ENCODE data around the gene WFS1. TPM values are rescaled to one million over a fixed set of nuclear protein-coding genes. Genes with fewer than 3 reads are reported as not detected.

WFS1 gene
- total RNA-seq, 1 experiment from 2014 or later: 21.0 TPM

GRCh38 chr4:6262176-6262575, 7.5 kb upstream of the WFS1 start:
- H3K36me3 ChIP-seq: no peaks in the 10 kb centered on the region
- no peaks in the 10 kb centered on the region for H3K27me3 ChIP-seq (replicated peaks)
- no peaks in the 10 kb centered on the region for H3K4me1 ChIP-seq (replicated peaks)
- DNase-seq (ENCODE audit: low read depth in 1 of 2, low spot score in 2 of 2): no peak
- H3K9me3 ChIP-seq (replicated peaks): no peaks in the 10 kb centered on the region
- H3K27ac ChIP-seq: no peak overlapping the region
- no peak overlapping the region for H3K4me3 ChIP-seq

GRCh38 chr4:6262847-6263487, 6.7 kb upstream of the WFS1 start:
- DNase-seq (ENCODE audit: low read depth in 1 of 2, low spot score in 2 of 2): no peak
- Histone ChIP-seq H3K4me3 (no peak overlapping the region), H3K4me1 (replicated peaks) (no peaks in the 10 kb centered on the region), H3K27me3 (replicated peaks) (no peaks in the 10 kb centered on the region; the same call in 1 of the 2 replicates), H3K36me3 (no peaks in the 10 kb centered on the region), H3K27ac (no peak overlapping the region), H3K9me3 (replicated peaks) (no peaks in the 10 kb centered on the region)

GRCh38 chr4:6263526-6264224, 6.0 kb upstream of the WFS1 start:
- Histone ChIP-seq H3K27me3 (replicated peaks) (no peaks in the 10 kb centered on the region; the same call in 1 of the 2 replicates), H3K4me3 (no peak overlapping the region), H3K36me3 (no peaks in the 10 kb centered on the region), H3K9me3 (replicated peaks) (no peaks in the 10 kb centered on the region), H3K4me1 (replicated peaks) (no peaks in the 10 kb centered on the region), H3K27ac (no peak overlapping the region)
- DNase-seq (ENCODE audit: low read depth in 1 of 2, low spot score in 2 of 2): no peak

GRCh38 chr4:6264225-6264540, 5.5 kb upstream of the WFS1 start:
- Histone ChIP-seq H3K27me3 (replicated peaks) (no peaks in the 10 kb centered on the region; the same call in 1 of the 2 replicates), H3K4me3 (no peak overlapping the region), H3K36me3 (no peaks in the 10 kb centered on the region), H3K27ac (no peak overlapping the region), H3K9me3 (replicated peaks) (no peaks in the 10 kb centered on the region), H3K4me1 (replicated peaks) (peaks cover 2% of the 10 kb centered on the region; the same call in 1 of the 2 replicates)
- DNase-seq (ENCODE audit: low read depth in 1 of 2, low spot score in 2 of 2): no peak

- Histone ChIP-seq H3K27ac (no peak overlapping the region), H3K4me3 (no peak overlapping the region), H3K36me3 (no peaks in the 10 kb centered on the region; the same call in 1 of the 2 replicates), H3K27me3 (replicated peaks) (no peaks in the 10 kb centered on the region; the same call in 1 of the 2 replicates), H3K4me1 (replicated peaks) (peaks cover 5% of the 10 kb centered on the region), H3K9me3 (replicated peaks) (no peaks in the 10 kb centered on the region)
- no peak for DNase-seq (ENCODE audit: low read depth in 1 of 2, low spot score in 2 of 2)
These were observed 4.1 kb upstream of the WFS1 start for GRCh38 chr4:6265546-6265945.

GRCh38 chr4:6267573-6267972, 2.1 kb upstream of the WFS1 start:
- no peaks in the 10 kb centered on the region for H3K9me3 ChIP-seq (replicated peaks)
- no peak overlapping the region for H3K27ac ChIP-seq
- H3K27me3 ChIP-seq (replicated peaks): no peaks in the 10 kb centered on the region; the same call in 1 of the 2 replicates
- no peak for DNase-seq (ENCODE audit: low read depth in 1 of 2, low spot score in 2 of 2)
- no peaks in the 10 kb centered on the region; the same call in 1 of the 2 replicates for H3K36me3 ChIP-seq
- peaks cover 25% of the 10 kb centered on the region for H3K4me1 ChIP-seq (replicated peaks)
- no peak overlapping the region for H3K4me3 ChIP-seq

- no peaks in the 10 kb centered on the region for H3K9me3 ChIP-seq (replicated peaks)
- no peak overlapping the region for H3K4me3 ChIP-seq
- no peak for DNase-seq (ENCODE audit: low read depth in 1 of 2, low spot score in 2 of 2)
- H3K27ac ChIP-seq: no peak overlapping the region
- no peaks in the 10 kb centered on the region; the same call in 1 of the 2 replicates for H3K27me3 ChIP-seq (replicated peaks)
- H3K36me3 ChIP-seq: no peaks in the 10 kb centered on the region; the same call in 1 of the 2 replicates
- H3K4me1 ChIP-seq (replicated peaks): peaks cover 39% of the 10 kb centered on the region
These were observed 717 bp upstream of the WFS1 start for GRCh38 chr4:6268650-6269615.

GRCh38 chr4:6270636-6271121, 1.0 kb downstream of the WFS1 start:
- Histone ChIP-seq H3K27me3 (replicated peaks) (no peaks in the 10 kb centered on the region; the same call in 1 of the 2 replicates), H3K4me3 (peak overlapping the region; percentile 88), H3K36me3 (no peaks in the 10 kb centered on the region; the same call in 1 of the 2 replicates), H3K4me1 (replicated peaks) (peaks cover 46% of the 10 kb centered on the region), H3K27ac (no peak overlapping the region), H3K9me3 (replicated peaks) (no peaks in the 10 kb centered on the region)
- DNase-seq (ENCODE audit: low read depth in 1 of 2, low spot score in 2 of 2): no peak

- H3K27me3 ChIP-seq (replicated peaks): no peaks in the 10 kb centered on the region; the same call in 1 of the 2 replicates
- no peak overlapping the region for H3K27ac ChIP-seq
These were observed 1.6 kb downstream of the WFS1 start for GRCh38 chr4:6271206-6271605.

GRCh38 chr4:6271701-6272465, 2.2 kb downstream of the WFS1 start:
- no peak for DNase-seq (ENCODE audit: low read depth in 1 of 2, low spot score in 2 of 2)
- Histone ChIP-seq H3K4me3 (no peak overlapping the region), H3K36me3 (no peaks in the 10 kb centered on the region; the same call in 1 of the 2 replicates), H3K9me3 (replicated peaks) (no peaks in the 10 kb centered on the region), H3K27ac (no peak overlapping the region), H3K27me3 (replicated peaks) (no peaks in the 10 kb centered on the region; the same call in 1 of the 2 replicates), H3K4me1 (replicated peaks) (peaks cover 50% of the 10 kb centered on the region)

More at GRCh38 chr4:6271206-6271605, 1.6 kb downstream of the WFS1 start:
- H3K4me1 ChIP-seq (replicated peaks): peaks cover 50% of the 10 kb centered on the region
- no peaks in the 10 kb centered on the region for H3K9me3 ChIP-seq (replicated peaks)
- peak in 1 of 2 experiments; percentile 19 for DNase-seq (ENCODE audit: low read depth in 1 of 2, low spot score in 2 of 2)
- H3K4me3 ChIP-seq: no peak overlapping the region
- H3K36me3 ChIP-seq: no peaks in the 10 kb centered on the region; the same call in 1 of the 2 replicates

- H3K27ac ChIP-seq: peak overlapping the region; percentile 43
- peaks cover 50% of the 10 kb centered on the region for H3K4me1 ChIP-seq (replicated peaks)
- no peaks in the 10 kb centered on the region; the same call in 1 of the 2 replicates for H3K27me3 ChIP-seq (replicated peaks)
- H3K9me3 ChIP-seq (replicated peaks): no peaks in the 10 kb centered on the region
- no peak overlapping the region for H3K4me3 ChIP-seq
- peak; percentile 54 to 72 for DNase-seq (ENCODE audit: low read depth in 1 of 2, low spot score in 2 of 2)
- no peaks in the 10 kb centered on the region; the same call in 1 of the 2 replicates for H3K36me3 ChIP-seq
These were observed 3.4 kb downstream of the WFS1 start for GRCh38 chr4:6272863-6273660.

GRCh38 chr4:6273661-6273990, 4.0 kb downstream of the WFS1 start:
- DNase-seq (ENCODE audit: low read depth in 1 of 2, low spot score in 2 of 2): no peak
- H3K9me3 ChIP-seq (replicated peaks): no peaks in the 10 kb centered on the region
- H3K4me1 ChIP-seq (replicated peaks): peaks cover 50% of the 10 kb centered on the region
- no peaks in the 10 kb centered on the region; the same call in 1 of the 2 replicates for H3K36me3 ChIP-seq
- no peaks in the 10 kb centered on the region for H3K27me3 ChIP-seq (replicated peaks)
- H3K4me3 ChIP-seq: no peak overlapping the region
- H3K27ac ChIP-seq: peak overlapping the region; percentile 43

Data from SJSA1 (cell line).